HG02588 (cell line): ENCODE data around the gene ALG1.
"Not testable (repeated sequence)": the region's sequence is repeated elsewhere in the genome, so short reads cannot be mapped to it uniquely, and the experiment has no call there.

Source experiments
- ATAC-seq: cut with Tn5 transposase; IDR thresholded peaks from one replicate; pipeline ENCODE4 v1.9.1; 2021; ENCODE audit warnings: mild to moderate bottlenecking, moderate library complexity; ENCODE audit not compliant: unreplicated experiment

Gene ALG1

DNA sequence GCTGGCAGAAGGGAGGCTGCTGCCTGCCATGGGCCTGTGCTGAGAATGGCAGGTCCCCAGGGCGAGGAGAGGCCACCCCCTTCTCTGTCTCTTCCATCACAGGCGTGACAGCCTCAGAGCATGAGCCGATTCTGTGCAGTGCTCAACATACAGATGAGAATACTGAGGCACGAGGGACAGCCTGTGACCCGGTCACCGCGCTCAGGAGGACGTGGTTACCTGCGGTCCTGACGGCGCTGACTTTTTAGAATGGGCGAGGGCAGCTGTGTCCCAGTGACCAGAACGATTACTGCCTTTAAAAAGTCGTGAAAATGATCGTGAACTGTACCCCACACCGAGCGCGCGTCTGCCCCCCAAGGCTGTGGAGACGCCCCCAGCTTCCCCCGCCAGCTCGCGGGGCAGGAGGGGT lies 25.4 kb downstream of the ALG1 start:
- ATAC-seq: not testable (repeated sequence)

DNA sequence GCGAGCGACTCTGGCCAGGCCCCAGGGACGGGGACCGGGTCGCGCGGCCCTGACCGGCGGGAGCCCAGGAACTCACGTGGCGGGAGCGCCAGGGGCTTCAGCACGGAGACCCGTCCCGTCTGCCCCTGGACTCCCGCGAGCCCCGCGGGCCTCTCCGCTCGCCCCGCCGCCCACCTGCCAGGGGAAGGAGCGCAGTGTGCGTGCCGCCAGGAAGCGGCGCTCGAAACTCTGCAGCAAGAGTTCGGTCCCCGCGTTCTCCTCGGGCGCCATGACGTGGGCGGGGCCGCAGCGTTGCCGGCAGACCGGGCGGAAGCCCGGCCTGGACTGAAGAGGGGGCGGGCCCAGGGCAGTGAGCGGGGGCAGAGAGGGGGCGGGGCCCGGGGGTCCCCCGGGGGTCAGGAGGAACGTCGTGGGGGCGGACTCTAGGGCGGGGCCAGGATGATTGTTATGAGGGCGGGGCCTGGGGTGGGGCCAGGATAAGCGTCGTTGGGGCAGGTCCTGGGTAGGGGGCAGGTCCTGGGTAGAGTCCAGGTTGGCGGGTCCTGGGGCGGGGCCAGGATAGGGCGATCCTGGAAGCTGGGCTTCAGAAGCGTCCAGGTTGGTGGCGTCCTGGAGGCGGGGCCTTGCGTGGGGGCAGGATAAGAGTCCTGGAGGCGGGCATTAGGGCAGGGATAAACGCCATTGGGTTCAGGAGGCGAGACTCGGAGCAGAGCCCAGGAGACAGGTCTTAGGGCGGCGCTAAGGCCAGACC lies 26.0 kb downstream of the ALG1 start, which contains the start of gene EEF2KMT:
EEF2KMT (minus strand) TSS at position 326 of the 751 bp plus-strand sequence; CDS start at position 270, 56 bp downstream.
- peak; percentile 98 for ATAC-seq

DNA sequence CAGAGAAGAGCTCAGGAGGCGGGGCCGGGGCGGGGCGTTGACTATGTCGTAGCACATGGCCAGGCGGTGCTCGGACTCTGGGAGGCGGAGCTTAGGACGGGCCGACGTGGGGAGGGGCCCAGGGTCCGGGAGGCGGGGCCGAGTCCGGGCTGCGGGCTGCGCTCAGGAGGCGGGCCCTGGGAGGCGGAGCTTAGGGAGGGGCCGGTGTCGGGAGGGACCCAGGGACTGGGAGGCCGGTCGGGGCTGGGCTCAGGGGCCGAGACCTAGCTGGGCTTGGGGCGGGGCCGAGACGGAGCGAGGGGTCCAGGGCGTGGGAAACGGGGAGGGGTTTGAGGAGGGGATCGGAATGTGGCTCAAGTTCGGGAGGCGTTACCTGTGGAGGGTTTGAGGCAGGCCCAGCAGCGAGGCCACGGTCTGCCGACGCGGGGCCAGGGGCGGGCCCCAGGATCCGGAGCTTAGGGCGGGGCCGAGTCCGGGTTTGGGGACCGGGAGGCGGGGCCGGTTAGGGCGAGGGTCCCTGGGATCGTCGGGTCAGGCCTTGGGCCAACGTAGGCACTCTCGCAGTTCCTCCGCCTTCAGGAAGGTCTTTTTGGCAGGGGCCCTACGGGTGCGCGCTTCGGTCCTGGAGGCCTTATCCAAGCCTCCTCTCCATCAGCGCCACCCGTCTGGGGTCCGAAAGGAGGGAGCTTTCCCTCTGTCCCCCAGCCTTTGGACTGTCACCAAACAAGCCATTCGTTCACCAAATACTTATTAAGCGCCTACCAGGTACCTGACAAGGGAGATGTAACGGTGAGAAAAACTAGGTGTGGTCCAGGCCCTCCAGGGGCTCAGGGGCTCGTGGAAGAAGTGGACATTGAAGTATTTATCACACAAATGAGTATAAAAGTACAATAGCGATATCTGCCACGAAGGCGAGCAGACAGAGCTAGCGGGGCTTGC lies 26.8 kb downstream of the ALG1 start:
- ATAC-seq: peak; percentile 71

DNA sequence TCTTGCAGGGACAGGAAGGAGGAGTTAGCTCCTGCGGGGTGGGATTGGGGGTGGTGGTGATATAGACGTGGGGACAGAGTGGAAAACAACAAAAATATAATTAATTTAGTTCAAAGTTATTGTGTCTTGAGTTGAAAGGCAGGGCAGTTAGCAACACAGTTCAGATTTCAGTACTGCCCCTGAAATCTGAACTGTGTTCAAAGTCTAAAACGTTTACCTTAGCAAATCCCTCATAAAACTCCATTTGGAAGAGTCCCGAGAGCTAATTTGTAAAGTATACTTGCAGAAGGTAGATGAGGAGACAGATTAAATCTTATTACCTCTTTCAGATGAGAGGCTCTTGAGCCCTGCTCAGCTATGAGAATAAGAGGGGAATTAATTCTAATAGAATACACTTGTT lies 27.5 kb downstream of the ALG1 start:
- not testable (repeated sequence) for ATAC-seq

DNA sequence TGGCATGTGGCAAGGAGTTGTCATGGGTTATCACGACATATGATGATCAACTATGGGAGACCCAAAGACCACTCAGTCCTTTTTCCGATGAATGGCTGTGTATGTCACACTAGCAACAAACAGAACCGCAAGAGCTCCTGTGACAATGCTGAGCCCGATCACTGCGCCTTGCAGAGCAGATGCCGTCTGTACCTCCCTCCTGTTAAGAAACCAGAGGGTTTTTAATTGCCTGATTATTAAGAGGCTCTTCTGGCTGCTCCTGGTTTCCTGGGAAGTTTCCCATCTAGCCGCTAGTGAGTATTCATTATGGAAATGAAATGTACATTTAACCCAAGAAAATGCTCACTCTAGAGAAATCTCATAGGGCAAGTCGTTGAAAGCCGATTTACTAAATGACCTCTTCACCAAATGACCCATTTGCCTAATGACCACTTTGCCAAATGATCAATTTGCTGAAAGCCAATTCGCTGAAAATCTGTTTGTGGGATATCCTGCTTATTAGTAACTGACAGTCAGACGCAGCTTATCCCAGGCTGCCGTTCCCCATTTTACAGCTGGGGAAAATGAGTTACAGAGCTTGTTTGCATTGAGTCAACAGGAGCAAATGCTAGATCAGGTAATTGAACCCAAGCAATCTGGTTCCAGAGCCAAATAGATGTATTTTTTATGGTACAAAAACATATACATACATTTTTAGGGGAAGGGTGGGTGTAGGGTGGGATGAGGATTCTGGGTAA lies 31.8 kb downstream of the ALG1 start:
- not testable (repeated sequence) for ATAC-seq

DNA sequence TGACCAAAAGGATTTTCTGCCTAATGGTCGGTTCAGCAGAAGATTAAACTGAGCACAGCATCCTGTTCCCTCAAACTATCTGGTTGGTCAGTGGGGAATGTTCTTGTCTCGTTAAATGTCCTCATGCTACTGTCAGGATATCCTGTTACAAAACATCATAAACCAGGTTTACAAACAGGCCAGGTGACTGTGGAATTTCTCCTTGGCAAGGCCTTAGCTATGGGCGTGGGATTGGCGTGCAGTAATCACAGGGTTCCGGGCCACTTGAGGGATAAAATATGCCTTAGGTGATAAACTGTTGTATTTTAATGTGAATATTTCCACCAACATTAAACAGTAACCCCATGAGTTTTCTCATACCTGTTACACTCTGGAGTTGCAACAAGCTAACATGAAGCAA lies 33.4 kb downstream of the ALG1 start:
- not testable (repeated sequence) for ATAC-seq

DNA sequence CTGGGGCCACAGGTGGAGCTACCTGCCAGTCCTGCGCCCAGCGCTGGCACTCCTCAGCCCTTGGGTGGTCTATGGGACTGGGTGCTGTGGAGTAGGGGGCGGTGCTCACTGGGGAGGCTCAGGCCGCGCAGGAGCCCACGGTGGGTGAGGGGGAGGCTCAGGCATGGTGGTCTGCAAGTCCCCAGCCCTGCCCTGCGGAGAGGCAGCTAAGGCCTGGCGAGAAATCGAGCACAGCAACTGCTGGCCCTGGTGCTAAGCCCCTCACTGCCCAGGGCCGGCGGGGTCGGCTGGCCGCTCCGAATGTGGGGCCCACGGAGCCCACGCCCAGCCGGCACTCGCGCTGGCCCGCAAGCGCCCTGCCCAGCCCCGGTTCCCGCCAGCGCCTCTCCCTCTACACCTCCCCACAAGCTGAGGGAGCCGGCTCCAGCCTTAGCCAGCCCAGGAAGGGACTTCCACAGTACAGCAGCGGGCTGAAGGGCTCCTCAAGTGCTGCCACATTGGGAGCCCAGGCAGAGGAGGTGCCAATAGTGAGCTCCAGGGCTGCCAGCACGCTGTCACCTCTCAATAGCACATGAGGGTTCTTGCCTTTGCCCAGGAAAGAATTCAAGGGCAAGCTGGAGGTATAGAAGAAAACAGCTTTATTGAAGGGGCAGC lies 37.0 kb downstream of the ALG1 start:
- no peak for ATAC-seq

DNA sequence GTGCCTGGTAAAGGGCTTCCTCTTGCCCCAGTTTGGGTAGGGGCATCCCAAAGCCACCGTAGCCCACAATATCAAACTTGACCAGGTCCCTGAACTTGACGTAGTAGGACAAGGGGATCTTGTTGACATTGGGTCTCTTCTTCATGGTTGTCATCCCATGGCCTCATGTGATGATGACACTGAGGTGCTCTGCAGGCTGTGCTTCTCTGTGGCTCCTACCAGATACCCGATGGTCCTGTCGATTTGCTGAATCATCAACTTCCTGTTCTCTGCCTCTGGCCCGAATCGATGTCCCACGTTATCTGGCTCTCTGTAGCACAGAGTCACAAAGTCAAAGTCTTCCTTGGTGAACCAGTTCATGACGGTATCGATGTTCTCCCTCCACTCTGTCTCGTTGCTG lies 39.3 kb downstream of the ALG1 start:
- not testable (repeated sequence) for ATAC-seq

DNA sequence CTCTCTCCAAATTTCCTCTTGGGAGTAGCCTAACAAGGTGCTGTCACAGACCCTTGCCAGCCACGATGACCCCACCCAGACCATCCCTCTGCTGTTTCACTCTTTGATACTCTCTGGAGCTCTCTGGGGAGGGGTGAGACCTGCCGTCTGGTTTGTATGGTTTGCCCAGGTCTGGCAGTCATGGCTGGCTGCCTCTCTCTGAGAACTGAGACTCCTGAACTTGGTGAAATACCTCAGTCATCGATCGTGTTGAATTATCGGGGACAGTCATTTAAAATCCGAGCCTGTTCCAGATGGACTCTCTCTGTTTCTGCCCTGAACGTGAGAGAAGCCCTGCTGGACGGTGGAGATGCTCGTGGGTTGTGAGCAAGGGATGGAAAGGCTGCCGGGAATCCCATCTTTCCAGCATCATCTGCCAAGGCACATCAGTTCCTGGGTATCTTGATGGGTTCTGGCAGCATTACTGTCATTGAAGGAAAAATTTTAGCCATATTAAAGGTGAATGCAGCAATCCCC lies 45.2 kb downstream of the ALG1 start:
- not testable (repeated sequence) for ATAC-seq

DNA sequence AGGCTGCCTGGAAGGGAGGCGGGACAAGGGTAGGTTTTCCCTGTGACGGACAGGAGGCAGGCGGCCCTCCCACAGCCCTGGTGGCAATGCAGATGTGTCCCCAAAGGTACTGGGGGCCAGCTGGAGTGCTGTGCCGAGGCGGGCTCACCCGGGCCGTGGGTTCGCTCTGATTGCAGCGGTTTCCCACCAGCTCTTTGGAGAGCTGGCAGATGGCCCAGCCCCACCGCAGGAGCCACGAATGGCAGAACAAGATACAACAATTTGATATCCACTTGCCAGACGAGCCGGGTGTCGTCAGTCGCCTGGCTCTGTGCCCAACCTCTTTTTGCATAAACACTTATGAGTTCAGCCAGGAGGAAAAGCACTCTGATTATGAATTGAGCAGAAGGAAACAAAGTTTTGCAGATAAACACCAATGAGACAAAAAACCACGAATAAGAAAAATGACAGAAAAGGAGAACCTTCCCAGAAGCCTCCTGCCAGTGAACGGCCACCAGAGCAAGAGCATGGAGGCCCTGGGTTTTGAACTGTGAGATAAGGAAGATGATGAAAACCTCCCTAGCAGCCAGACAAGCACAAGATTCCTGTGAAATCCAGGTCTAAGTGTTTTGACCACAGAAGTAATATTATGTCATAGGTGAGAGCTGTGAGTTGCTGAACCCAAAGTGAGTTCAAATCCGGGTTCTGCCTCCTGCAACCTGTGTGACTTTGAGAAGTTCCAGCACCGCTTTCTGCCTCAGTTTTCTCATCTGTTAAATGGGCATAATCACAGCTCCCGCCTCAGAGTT lies 45.9 kb downstream of the ALG1 start:
- ATAC-seq: not testable (repeated sequence)

DNA sequence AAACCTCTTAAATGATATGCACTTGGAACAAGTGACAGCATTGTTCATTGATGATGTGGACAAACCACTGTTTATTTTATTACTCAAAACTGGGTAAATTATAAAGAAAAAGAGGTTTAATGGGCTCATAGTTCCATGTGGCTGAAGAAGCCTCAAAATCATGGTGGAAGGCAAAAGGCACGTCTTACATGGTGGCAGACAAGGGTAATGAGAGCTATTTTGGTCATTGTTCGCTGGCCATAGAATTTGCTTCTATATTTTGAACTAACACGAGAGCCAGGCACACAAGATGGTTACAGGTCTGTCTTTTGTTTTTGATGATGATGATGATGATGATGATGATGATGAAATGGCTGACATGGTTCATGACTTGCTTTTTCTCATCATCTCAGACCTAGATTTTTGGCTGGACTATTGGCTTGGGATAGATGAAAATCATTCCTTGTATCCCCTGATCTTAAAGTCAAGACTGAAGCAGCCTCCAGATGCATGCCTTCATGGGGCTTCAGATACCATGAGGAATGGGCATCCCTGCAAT lies 59.9 kb downstream of the ALG1 start:
- ATAC-seq: not testable (repeated sequence)

DNA sequence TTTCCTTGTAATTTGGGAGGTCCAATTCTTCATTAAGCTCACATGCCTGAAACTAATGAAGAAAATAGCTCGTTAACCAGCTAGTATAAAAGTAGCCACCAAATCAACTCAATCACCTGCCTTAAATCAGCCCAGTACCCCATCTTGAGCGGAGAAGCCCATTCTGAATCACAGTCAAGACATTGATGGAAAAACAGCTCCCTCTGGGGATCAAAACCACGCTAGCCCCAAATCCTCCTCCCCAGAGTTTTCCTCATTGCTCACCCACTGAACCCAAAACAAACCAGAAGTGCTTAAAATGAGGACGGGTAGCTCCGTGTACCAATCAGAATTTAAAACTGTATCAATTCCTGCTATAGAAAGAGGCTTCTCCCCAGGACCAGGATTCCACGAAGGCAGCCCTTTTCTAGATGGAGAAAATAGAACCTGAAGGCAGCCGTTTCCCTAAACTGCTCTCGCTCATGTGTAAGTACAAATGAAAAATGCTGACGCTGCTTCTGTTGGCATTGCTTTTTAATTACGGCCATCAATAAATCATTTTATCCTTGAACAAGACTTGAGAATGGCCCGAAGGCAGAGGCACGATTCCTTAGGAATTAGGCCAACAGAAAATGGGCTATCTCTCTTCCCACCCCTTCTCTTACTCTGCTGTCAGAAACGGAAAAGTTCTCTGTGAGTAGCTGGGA lies 61.4 kb downstream of the ALG1 start:
- ATAC-seq: not testable (repeated sequence)

DNA sequence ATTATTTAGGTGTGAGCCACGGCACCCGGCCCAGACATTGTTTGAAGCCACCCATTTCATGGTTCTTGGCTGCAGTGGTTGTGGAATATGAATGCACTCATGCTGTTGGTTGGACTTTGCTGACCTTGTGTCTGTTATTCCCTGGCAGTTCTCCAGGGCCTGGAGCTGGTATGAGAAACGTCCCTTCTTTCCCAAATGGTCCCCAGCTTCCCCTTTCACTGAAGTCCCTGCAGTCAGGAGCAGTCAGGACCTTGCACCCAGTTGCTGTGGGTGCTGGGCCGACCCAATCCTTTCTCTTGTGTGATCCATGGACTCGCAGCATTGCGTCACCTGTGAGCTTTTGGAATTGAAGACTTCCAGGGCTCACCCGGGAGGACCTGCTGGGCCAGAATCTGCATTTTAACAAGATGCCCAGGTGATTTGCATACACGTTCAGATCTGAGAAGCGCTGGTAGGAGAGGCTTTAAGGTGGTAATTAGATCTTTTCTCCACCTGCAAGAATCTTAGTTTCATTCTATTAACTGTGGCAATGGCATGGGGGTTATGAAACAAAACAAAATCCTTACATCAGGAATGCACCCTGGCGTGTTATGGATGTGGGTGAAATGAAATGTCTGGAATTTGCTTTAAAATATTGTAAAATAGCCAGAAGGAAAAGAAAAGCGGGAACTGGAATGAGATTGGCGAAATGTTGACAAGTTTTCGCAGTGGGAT lies 63.3 kb downstream of the ALG1 start:
- ATAC-seq: not testable (repeated sequence)
